ENCODE data around the gene ERBB4.

ERBB4 gene

DNA sequence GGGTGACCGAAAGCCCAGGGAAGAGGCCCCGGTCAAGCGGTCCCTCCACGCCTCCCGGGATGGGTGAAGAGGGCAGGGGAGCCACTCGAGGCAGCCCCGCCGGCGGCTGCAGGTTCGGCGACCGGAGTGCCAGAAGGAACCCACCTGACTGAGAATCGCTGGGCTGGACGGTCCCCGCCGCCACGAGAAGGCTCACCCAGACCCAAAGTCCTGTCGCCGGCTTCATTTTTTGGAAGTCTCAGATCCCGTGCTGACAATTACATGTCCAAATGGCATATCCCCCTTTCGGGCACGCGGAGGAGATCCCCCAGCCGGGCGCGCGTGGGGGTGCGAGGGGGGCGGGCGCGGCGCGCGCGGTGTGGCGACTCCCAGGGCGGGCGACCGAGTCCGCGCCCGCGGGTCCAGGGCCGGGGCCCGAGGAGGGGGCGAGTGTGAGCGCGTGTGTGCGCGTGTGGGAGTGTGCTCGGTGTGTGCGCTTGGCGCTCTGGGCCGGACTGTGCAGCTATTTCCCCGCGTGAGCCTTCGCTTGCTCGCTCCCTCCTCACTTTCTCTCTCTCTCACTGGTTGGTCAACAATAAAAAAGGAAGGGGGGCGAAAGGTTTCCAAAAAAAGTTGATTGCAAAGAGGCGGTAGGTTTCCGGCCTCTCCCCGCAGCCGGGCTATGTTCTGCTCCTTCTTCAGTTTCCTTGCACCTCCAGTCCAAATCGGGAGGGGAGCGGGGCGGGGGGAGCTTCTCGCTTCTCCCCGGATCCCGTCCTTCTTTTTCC is at the start of gene ERBB4:
ERBB4 (minus strand) TSS at position 498 of the 767 bp plus-strand sequence; CDS start at position 226, 272 bp downstream.
- DNase-seq (ENCODE audit: low read depth in 1 of 2, low spot score in 1 of 2): no peak

GRCh38 chr2:212580117-212580516 is 41.5 kb upstream of the ERBB4 start:
- no peak for DNase-seq (ENCODE audit: low read depth in 1 of 2, low spot score in 1 of 2)

DNA sequence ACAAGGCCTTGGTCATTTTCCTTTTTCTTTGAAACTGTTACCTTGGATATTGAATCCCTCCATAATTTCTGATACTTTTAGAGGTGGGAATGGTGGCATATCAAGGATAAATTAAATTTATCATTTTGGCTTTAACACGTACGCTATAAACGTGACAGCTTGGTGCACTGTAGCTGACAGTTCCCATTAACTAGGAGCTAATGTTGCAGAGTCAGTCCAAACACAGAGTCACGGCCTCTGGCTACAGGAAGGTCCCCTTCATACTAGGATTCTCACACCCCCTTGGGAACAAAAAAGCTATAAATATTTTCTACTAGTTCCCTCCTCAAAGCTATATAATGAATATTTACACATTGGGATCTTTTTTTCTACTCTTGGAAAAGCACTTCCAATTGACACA is 17.7 kb upstream of the ERBB4 start:
- DNase-seq (ENCODE audit: low read depth in 1 of 2, low spot score in 1 of 2): no peak

DNA sequence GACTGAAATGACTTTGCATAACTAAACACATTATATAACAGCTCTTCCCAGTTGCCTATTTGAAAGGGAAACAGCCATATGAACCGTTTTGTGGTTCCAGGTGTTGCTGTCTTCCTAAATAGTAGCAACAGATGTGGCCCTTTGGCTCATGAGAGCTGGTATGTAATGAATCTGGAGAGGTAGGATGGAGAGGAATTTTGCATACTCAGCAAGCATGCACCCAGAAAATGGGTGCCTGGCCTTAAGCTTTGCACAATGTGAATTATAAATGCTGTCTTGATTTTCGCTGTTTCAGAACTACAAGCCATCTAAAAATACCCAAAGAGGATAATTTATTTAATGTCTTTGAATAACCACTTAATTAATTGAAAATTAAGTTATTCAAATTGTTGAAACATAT is 15.6 kb upstream of the ERBB4 start:
- DNase-seq (ENCODE audit: low read depth in 1 of 2, low spot score in 1 of 2): no peak

DNA sequence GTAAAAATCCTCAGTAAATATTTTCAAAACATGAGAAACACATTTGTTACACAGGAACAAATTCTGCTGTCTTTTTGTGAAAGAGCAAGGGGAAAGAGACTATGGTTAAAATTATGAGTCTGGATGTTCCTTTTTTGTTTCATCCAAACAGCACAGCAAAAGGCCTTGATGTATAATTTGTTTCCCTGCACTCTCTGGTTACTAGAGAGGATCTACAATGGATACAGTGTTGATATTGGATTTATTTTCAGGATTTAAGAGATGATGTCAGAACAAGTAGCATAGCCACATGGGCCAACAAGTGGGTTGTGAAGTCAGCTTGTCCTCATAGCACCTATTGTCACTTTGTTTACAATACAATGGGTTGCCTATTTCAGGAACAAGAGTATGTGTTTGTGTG is 11.3 kb upstream of the ERBB4 start:
- no peak for DNase-seq (ENCODE audit: low read depth in 1 of 2, low spot score in 1 of 2)

DNA sequence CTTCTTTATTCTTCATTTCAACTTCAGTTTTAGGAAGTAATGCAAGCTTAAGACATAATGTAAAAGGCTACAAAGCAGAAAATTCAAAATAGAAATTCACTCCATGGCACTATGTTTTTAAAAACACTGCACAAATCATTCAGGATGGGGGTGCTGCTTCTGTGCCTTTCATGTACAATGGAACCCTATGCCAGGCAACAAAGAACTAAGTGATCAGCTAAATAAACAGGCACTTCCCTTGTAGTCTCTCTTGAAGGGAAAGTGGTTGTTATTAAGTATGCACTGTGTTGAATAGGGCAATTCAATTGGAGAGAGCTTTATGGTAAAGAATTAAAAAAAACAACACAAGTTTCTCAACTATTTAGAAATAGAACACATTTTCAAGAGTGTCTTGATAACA is 10.9 kb upstream of the ERBB4 start:
- DNase-seq (ENCODE audit: low read depth in 1 of 2, low spot score in 1 of 2): no peak

DNA sequence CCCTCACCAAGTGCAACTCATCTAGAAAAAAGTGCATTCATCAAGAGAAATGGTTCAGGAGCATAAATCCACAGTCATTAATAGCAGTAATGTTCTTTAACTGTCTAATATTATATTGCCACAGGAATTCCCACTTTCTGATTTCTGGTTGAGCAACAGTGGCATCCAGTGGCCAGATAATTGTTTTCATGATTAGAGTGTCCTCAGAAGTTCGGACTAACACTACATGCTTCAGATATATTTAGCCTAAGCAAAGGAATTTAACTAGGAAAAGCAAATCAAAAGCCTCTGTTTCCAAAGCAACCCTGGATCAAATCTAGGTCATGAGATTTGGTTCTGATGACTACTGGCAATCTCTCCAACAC is 9.8 kb upstream of the ERBB4 start:
- no peak for DNase-seq (ENCODE audit: low read depth in 1 of 2, low spot score in 1 of 2)

DNA sequence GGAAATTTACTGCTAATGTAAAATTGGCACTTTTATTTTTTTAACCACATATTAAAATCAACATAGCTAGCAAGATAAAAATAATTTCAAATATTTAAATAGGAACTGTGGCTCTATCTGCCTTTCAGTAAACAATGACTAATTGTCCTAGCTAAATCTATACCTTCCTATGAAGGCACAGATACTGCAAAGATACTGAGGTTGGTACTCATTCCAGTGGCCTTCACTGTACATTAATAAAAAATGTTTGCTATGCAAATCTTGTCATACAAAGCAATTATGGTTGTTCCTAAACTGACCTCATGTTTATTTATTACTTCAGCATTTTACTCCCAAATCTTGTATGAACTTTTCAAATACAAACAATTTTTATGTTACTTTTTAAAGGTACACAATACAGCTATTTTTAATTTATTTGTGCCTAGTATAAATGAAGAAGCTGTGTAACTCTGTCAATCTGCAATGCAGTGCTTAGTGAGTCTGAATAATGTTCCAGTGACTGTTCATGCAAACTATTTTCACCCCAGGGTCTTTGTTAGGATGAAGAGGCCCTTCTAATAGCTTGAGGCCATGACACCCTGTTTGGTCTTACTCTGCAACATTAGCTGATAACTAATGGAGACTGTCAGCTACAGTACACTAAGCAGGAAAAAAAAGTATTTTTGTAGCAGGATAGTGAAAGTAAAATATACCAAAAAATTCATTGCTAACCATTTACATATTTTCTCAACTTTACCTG is 9.3 kb upstream of the ERBB4 start:
- DNase-seq (ENCODE audit: low read depth in 1 of 2, low spot score in 1 of 2): no peak

DNA sequence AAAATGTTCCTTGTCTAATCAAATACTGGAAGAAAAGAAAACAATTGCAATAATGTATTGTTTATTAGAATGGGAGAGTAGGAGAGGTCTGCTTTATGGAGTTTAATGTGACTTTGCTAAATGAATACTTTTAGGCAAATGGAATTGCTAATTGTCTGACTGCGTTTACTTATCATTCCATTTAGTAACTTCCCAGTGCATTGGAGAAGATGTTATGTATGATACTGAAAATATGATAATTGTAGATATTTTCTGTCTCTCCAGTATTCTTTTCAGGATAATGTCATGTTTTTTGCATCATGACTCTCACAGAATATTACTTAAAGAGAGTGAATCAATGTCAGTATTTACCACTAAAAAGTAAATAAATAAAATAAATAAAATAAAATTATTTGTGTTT is 8.1 kb upstream of the ERBB4 start:
- no peak for DNase-seq (ENCODE audit: low read depth in 1 of 2, low spot score in 1 of 2)

DNA sequence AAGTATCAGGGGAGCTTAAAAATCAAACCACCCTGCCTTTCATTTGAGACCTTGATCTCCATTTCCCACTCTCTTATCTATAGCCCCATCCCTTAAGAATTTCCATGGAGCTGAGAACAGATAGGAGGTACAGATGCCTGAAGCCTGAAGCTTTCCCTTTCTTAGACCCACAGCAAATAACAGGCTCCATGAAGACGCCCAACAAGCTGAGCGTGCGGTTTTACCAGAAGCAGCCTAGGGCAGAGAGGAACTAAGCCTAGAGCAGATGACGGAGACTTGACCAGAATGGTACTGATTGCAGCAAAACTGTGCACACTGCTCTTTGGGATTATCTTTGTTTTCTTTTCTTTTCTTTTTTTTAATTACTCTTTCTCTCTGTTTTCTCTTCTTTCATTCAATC is 1.7 kb upstream of the ERBB4 start:
- DNase-seq (ENCODE audit: low read depth in 1 of 2, low spot score in 1 of 2): no peak

DNA sequence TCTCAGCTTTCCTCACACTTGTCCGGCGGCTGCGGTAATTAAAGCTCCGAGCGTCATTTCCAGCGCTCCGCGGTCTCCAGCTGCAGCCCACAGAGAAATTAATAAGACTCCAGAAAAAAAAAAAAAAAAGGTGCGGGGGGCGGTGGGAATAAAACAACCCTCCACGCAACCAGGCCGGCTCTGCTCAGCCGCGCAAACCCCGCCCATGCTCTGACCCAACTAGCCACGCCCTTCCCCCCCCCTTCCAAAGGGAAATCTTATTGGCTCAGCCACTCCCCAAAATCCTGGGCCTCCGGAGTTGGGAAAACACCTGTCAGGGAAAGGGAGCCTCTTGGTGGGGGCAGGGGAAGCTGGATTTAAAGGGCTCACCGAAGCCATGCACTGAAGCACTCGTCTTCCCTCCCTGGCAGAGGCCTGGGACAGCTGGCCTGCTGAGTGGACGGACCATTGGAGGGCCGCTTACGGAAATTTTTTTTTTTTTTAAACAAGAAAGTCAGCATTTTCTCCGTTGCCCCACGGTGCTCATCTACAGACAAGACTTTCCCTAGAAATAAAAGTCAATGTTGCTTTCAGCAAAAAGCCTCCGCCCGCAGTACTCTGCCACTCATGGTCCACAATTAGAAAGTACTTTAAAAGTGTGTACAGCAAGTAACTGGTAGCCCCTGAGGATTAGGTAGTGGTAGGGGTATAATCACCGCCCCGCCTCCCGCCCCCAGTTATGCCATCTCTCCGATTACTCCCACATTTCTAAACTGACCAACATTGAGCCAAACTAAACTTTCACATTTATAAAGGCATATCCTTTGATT is 674 bp upstream of the ERBB4 start:
- no peak for DNase-seq (ENCODE audit: low read depth in 1 of 2, low spot score in 1 of 2)

- DNase-seq (ENCODE audit: low read depth in 1 of 2, low spot score in 1 of 2): no peak
These were observed 787 bp downstream of the ERBB4 start for GRCh38 chr2:212537726-212538304.

- DNase-seq (ENCODE audit: low read depth in 1 of 2, low spot score in 1 of 2): no peak
These were observed 1.5 kb downstream of the ERBB4 start for GRCh38 chr2:212536817-212537725.

DNA sequence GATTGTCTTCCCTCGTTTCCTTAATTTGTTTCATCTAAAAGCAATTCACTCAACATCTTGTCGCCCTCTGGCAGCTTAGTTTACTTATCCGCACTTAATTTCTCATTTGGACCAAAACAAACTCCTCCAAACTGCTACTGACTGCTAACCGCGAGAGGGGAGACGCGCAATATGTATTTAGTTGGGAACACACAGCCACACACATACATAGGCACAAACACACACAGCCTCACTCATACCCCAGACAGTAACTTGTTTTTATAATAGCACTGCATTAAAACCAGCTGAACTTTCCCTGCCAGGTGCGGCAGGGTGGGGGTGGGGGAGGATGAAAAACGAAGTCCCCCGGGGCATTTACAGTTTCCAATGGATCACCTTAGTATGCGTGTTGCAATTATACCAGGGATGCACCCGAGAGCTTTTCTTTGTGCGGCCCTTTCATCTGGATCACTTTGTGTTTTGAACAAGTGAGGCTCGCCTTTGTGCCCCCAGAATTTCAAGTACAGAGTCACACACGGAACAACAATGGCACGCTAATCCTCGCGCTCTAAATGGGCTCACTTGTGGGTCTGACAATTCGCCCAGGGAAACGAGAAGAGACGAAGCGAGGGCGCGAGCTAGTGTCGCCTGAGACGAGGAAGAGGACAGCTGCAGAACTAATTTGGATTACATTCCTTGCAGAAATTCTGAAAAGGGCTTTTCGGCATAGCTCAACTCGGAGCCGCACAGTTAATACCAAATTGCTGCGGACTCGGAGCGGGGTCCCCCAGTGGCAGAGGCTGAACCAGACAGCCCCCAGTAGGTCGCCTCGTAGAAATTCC is 2.4 kb downstream of the ERBB4 start:
- no peak for DNase-seq (ENCODE audit: low read depth in 1 of 2, low spot score in 1 of 2)

DNA sequence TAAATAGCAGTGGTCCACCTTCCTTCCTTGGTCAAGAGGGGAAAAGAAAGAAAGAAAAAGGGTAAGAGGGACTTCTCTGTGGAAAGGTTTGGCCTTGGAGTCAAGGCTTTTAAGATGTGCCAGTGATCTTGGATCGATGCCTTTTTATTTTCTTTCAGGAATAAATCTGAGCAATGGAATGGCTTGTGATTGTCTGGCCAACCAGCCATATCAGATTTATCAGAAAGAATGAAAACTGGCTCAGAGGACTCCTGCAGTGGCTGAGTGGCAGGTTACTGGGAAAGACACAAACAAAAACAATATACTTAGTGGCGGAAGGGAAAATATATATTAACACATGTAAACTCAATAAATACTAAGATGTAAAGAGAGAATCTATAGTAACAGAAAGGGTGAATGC is 4.3 kb downstream of the ERBB4 start:
- DNase-seq (ENCODE audit: low read depth in 1 of 2, low spot score in 1 of 2): no peak

DNA sequence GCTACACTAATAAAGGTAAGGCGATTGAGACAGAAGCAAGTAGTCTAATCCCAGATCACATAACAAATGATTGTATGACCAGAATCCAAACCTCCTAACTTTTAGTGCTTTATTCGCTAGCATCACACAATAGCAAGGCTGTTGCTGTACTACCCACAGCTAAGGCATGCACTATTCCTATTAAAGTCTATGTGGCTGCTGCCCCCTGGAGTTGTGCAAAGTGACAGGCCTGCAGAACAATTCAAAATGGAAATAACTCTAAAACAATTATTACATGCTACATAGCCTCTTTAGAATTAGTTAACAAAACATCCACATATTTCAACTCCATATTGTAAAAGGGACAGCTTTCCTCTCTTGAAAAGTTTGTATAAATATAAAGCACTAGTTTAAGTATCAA is 6.0 kb downstream of the ERBB4 start:
- no peak for DNase-seq (ENCODE audit: low read depth in 1 of 2, low spot score in 1 of 2)

GRCh38 chr2:212532087-212532486 is 6.5 kb downstream of the ERBB4 start:
- no peak for DNase-seq (ENCODE audit: low read depth in 1 of 2, low spot score in 1 of 2)

- DNase-seq (ENCODE audit: low read depth in 1 of 2, low spot score in 1 of 2): no peak
These were observed 7.1 kb downstream of the ERBB4 start for GRCh38 chr2:212531499-212531898.

DNA sequence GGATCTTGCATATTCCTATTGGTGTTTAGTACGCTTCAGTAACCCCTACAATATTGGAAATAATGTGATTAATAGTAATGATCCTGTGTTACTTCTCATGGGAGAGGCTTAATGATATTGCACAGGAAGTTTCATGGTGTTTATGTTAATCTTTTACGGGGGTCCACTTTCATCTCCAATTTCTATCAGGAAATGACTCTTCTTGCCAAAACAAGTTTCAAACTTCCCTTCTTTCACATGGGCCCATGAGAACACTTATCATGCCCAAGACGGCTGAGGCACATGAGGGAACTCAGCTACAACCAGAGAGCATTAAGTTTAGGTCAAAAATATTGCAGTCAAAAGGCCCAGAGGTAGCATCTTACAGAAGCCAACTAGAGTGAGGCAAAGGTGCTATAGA is 7.6 kb downstream of the ERBB4 start:
- DNase-seq (ENCODE audit: low read depth in 1 of 2, low spot score in 1 of 2): no peak

GRCh38 chr2:212530373-212530772 is 8.2 kb downstream of the ERBB4 start:
- DNase-seq (ENCODE audit: low read depth in 1 of 2, low spot score in 1 of 2): no peak

Data from activated CD4-positive, alpha-beta T cell treated with anti-CD3 and anti-CD28 coated beads, Interleukin-2, amount 50 U/mL, for 24 hours (primary cell).